Upper lobe of right lung (tissue), 1 donor: Measurements from ENCODE around the gene OGFOD1. TPM values are rescaled to one million over a fixed set of nuclear protein-coding genes. Genes with fewer than 3 reads are reported as not detected.

Experiments
- ATAC-seq: fragments of 200-7000 bp; cut with Tn5 transposase; one replicate; pipeline ENCODE4 v1.9.1; 2020; ENCODE audit warnings: mild to moderate bottlenecking, moderate library complexity
- DNase-seq: peaks from one replicate; pipeline ENCODE4 v3.0.0-alpha.2; 2020
- H3K27ac ChIP-seq: fragments of 200-600 bp; one replicate; pipeline ENCODE4 v1.8.0; 2022
- H3K27me3 ChIP-seq: fragments of 200-600 bp; one replicate; pipeline ENCODE4 v1.8.0; 2022; ENCODE audit warnings: mild to moderate bottlenecking
- H3K36me3 ChIP-seq: fragments of 200-600 bp; one replicate; pipeline ENCODE4 v1.8.0; 2022
- H3K4me1 ChIP-seq: fragments of 200-600 bp; one replicate; pipeline ENCODE4 v1.8.0; 2022
- H3K4me3 ChIP-seq: fragments of 200-600 bp; one replicate; pipeline ENCODE4 v1.8.0; 2022; ENCODE audit warnings: mild to moderate bottlenecking
- H3K9me3 ChIP-seq: fragments of 200-600 bp; one replicate; pipeline ENCODE4 v1.8.0; 2022
- intact Hi-C: fragments of 100-400 bp; cut with DNase I; formaldehyde crosslinking; loops from one replicate; pipeline ENCODE4 v1.11.0; 2022
- total RNA-seq: library from RNA; stranded (reverse); fragmentation: NEBNext Ultra II Directional; extraction: Animal tissue kit (Norgen Biotek cat#: 25700); gene quantifications from one replicate; pipeline ENCODE4 v1.2.1, GENCODE V29; 2021
- TF ChIP-seq, protein P1 (sequence below): fragments of 200-600 bp; IDR thresholded peaks from one replicate; pipeline ENCODE4 v1.8.0; 2022; ENCODE audit warnings: antibody characterized with exemption
- donor health status: DM: no; HTN: yes; CAD: no; lungs with severe emphysema.

The OGFOD1 gene
- total RNA-seq, 1 donor from 2014 or later, result 34.4 TPM

DNA sequence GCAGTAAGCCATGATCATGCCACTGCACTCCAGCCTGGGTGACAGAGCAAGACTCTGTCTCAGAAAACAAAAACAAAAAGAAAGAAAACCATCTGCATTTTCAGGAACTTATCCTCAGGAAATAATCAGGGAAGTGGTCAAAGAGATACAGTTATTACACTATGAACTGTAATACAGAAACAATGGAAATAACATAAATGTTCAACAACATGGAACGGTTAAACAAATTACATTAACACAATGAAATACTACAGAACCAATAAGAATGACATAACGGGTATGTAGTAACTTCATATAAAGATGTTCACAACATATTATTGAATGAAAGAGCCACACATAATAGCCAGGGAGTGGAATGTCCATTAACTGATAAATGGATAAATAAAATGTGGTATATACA, 61.7 kb downstream of the OGFOD1 start:
- ATAC-seq, result no peak

DNA sequence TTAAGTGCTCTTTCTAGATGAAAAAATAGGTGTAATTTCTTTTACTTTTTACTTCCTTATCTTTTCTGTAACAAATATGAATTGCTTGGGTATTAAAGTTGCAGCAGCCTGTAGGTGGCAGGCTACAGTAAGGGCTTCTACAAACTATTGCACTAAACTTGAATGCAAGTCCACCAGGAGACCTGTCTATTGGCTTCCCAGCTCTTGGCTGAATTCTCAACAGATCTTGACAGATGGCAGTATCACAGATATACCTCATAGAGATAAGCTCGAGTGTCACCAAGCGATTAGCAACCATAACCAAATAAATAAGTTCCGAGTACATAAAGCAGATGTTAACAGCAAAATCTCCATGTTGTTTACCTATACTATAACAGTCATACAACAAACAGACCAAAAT, 62.6 kb downstream of the OGFOD1 start:
- ATAC-seq (peak; percentile 91), DNase-seq (no peak)
- Histone ChIP-seq H3K4me1 (peaks cover 16% of the 10 kb centered on the region), H3K9me3 (no peaks in the 10 kb centered on the region), H3K27ac (no peak overlapping the region), H3K27me3 (no peaks in the 10 kb centered on the region), H3K36me3 (peaks cover 14% of the 10 kb centered on the region), H3K4me3 (no peak overlapping the region)
- intact Hi-C loops, result no loop called here
- TF ChIP-seq, protein P1, sequence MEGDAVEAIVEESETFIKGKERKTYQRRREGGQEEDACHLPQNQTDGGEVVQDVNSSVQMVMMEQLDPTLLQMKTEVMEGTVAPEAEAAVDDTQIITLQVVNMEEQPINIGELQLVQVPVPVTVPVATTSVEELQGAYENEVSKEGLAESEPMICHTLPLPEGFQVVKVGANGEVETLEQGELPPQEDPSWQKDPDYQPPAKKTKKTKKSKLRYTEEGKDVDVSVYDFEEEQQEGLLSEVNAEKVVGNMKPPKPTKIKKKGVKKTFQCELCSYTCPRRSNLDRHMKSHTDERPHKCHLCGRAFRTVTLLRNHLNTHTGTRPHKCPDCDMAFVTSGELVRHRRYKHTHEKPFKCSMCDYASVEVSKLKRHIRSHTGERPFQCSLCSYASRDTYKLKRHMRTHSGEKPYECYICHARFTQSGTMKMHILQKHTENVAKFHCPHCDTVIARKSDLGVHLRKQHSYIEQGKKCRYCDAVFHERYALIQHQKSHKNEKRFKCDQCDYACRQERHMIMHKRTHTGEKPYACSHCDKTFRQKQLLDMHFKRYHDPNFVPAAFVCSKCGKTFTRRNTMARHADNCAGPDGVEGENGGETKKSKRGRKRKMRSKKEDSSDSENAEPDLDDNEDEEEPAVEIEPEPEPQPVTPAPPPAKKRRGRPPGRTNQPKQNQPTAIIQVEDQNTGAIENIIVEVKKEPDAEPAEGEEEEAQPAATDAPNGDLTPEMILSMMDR, result peak; percentile 66

More for the DNA sequence above, 61.7 kb downstream of the OGFOD1 start:
- H3K9me3 ChIP-seq, result no peaks in the 10 kb centered on the region
- H3K27ac ChIP-seq, result no peak overlapping the region
- peaks cover 22% of the 10 kb centered on the region for H3K36me3 ChIP-seq
- TF ChIP-seq, protein P1, result no peak
- H3K4me1 ChIP-seq, result peaks cover 9% of the 10 kb centered on the region
- no peaks in the 10 kb centered on the region for H3K27me3 ChIP-seq
- intact Hi-C loops, result no loop called here
- no peak for DNase-seq
- no peak overlapping the region for H3K4me3 ChIP-seq

DNA sequence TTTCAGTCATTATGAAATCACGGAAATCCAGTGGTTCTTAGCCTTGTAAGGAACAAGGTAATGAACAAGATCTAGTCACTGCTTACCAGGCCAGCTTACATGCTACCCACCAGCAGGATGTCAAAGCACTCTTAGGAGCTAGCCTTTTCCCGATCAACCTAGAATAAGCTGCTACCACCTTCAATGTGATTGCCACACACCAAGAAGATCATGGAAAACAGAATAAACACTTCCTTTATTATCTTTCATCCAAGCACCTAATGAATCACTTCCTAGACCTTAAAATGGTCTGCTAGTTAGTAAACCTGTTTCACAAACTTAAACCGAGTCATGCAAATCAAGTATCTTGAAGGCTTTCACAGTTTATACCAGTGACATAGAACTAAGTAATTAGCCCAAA, 63.5 kb downstream of the OGFOD1 start:
- Histone ChIP-seq H3K27ac (no peak overlapping the region), H3K4me3 (no peak overlapping the region), H3K36me3 (peaks cover 5% of the 10 kb centered on the region), H3K27me3 (no peaks in the 10 kb centered on the region), H3K9me3 (no peaks in the 10 kb centered on the region), H3K4me1 (peaks cover 18% of the 10 kb centered on the region)
- DNase-seq, result no peak
- TF ChIP-seq, protein P1, result no peak
- ATAC-seq, result no peak
- intact Hi-C loops, result no loop called here

DNA sequence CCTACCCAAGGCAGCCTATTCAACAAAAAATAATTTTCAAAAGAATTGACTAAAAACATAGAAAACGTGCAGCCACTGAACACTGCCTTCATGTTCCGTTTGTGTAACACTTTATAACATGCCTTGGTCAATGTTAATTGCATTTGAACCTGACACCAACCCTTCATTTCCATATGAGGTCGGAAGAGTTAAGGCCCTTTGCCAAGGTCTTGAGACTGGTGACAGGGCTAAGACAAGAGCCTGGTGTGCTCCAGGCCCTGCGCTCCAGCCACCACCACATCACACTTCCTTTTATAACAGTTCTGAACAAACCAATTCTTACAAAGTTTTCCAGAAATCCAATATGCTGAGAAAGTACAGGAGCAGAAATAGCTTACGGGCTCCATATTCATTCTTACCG, 64.3 kb downstream of the OGFOD1 start:
- H3K27me3 ChIP-seq, result no peaks in the 10 kb centered on the region
- DNase-seq (no peak), ATAC-seq (no peak)
- H3K9me3 ChIP-seq, result no peaks in the 10 kb centered on the region
- no peak overlapping the region for H3K4me3 ChIP-seq
- H3K36me3 ChIP-seq, result no peaks in the 10 kb centered on the region
- H3K4me1 ChIP-seq, result peaks cover 22% of the 10 kb centered on the region
- H3K27ac ChIP-seq, result no peak overlapping the region
- intact Hi-C loops, result no loop called here
- TF ChIP-seq, protein P1, result no peak

DNA sequence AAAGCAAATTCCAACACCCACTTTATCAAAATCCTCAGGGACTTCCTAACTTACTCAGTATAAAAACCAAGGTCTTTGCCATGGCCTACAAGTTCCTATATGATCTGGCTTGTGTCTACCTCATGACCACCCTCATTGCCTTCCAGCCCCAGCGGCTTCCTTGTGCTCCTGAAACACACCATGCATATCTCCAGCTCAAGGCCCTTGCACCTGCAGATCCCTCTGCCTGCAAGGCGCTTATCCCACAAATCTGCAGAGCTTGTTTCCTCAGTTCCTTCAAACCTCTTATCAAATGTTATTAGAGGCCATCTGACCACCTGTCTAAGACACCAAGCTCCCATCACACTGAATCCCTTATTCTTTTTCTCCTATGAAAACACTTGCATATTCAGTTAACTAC, 65.9 kb downstream of the OGFOD1 start:
- no peaks in the 10 kb centered on the region for H3K9me3 ChIP-seq
- H3K27me3 ChIP-seq, result no peaks in the 10 kb centered on the region
- H3K27ac ChIP-seq, result no peak overlapping the region
- H3K36me3 ChIP-seq, result no peaks in the 10 kb centered on the region
- intact Hi-C loops, result no loop called here
- DNase-seq, result no peak
- no peak overlapping the region for H3K4me3 ChIP-seq
- ATAC-seq, result no peak
- H3K4me1 ChIP-seq, result peaks cover 22% of the 10 kb centered on the region
- TF ChIP-seq, protein P1, result no peak

DNA sequence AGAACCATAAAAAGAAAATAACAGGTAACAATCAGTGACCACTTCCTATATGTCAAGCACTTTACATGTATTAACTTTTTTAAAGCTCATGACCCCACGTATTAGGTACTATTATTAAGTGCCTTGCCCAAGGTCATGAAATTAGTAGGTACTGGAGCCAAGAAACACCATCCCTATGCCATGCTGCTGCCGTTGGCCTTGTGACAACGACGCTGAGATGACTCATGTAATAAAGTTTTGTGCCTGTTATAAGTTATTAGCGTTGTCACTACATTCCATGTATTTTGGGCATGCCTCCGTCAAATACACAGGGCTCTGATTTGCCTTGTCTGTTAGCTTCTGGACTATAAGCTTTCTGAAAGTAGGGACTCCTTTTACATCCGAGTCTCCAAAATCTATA, 67.1 kb downstream of the OGFOD1 start:
- no peak overlapping the region for H3K27ac ChIP-seq
- H3K4me3 ChIP-seq, result no peak overlapping the region
- no peak for DNase-seq
- H3K9me3 ChIP-seq, result no peaks in the 10 kb centered on the region
- H3K36me3 ChIP-seq, result no peaks in the 10 kb centered on the region
- no peak for ATAC-seq
- TF ChIP-seq, protein P1, result no peak
- peaks cover 22% of the 10 kb centered on the region for H3K4me1 ChIP-seq
- H3K27me3 ChIP-seq, result no peaks in the 10 kb centered on the region
- intact Hi-C loops, result no loop called here
